H1 (cell line): ENCODE data around the gene DTD1. TPM values are rescaled to one million over a fixed set of nuclear protein-coding genes. Genes with fewer than 3 reads are reported as not detected.

ENCODE experiments used
- CTCF ChIA-PET: fragments of 300-600 bp; sonication (Branson Sonifier 250); formaldehyde crosslinking; loops from one replicate; lab custom pipeline; 2021; ENCODE audit not compliant: partially characterized antibody; lab: Charles Lee
- POLR2A ChIA-PET: fragments of 300-600 bp; sonication (Branson Sonifier 250); formaldehyde crosslinking; loops from one replicate; lab custom pipeline; 2021; ENCODE audit warnings: inconsistent platforms; ENCODE audit not compliant: partially characterized antibody; lab: Charles Lee
- DNase-seq, 2 experiments: peaks; one replicate each; pipeline versions ENCODE4 v3.0.0 to v3.0.0-alpha.2; 2010 to 2022; ENCODE audit warnings: low spot score in 2 of 2, low read depth in 1 of 2, mixed read lengths in 1 of 2
- FAIRE-seq: peaks from 2 replicates; lab custom pipeline; 2011; peaks lifted over from hg19 to GRCh38; lab: Jason Lieb, UNC
- H2AFZ ChIP-seq: 2 replicates; pipeline ENCODE4 v1.8.1; 2012; ENCODE audit warnings: low read length, inconsistent platforms
- H2AK5ac ChIP-seq: 2 replicates; pipeline ENCODE4 v1.6.1; 2013; ENCODE audit warnings: low read depth, low read length
- H2BK120ac ChIP-seq: replicated peaks from 2 replicates; pipeline ENCODE3; 2013; ENCODE audit warnings: low read depth, low read length, inconsistent platforms
- H2BK12ac ChIP-seq: 2 replicates; pipeline ENCODE4 v1.6.1; 2013; ENCODE audit warnings: low read depth, low read length
- H2BK15ac ChIP-seq: 2 replicates; pipeline ENCODE4 v1.6.1; 2013; ENCODE audit warnings: low read length
- H2BK20ac ChIP-seq: 2 replicates; pipeline ENCODE4 v1.6.1; 2013; ENCODE audit warnings: low read length
- H2BK5ac ChIP-seq: 2 replicates; pipeline ENCODE4 v1.6.1; 2013; ENCODE audit warnings: low read depth, low read length
- H3K14ac ChIP-seq: 2 replicates; pipeline ENCODE4 v1.6.1; 2013; ENCODE audit warnings: inconsistent platforms; ENCODE audit not compliant: insufficient read length
- H3K18ac ChIP-seq: 2 replicates; pipeline ENCODE4 v1.6.1; 2013; ENCODE audit warnings: low read length; ENCODE audit errors: extremely low read depth
- H3K23ac ChIP-seq: 2 replicates; pipeline ENCODE4 v1.6.1; 2013; ENCODE audit warnings: inconsistent platforms; ENCODE audit not compliant: insufficient read length
- H3K23me2 ChIP-seq: 2 replicates; pipeline ENCODE4 v1.6.1; 2013; ENCODE audit warnings: low read depth, low read length
- H3K27ac ChIP-seq: 2 replicates; pipeline ENCODE4 v1.6.1; 2011; ENCODE audit warnings: low read depth, low read length, inconsistent platforms
- H3K27me3 ChIP-seq, 4 experiments: replicated peaks in 1 of 4; 1 replicate in 1 of 4; 2 replicates in 3 of 4; pipeline versions ENCODE4 v1.6.1 to v1.8.1; 2011 to 2013; ENCODE audit warnings: low read length in 3 of 4, mild to moderate bottlenecking in 3 of 4, inconsistent platforms in 2 of 4, mixed read lengths in 2 of 4, moderate library complexity in 1 of 4; ENCODE audit not compliant: control insufficient read depth in 3 of 4, insufficient read depth in 3 of 4; ENCODE audit errors: extremely low read depth in 1 of 4
- H3K36me3 ChIP-seq, 4 experiments: 2 replicates each; pipeline versions ENCODE4 v1.6.1 to v1.8.1; 2011 to 2013; ENCODE audit warnings: mild to moderate bottlenecking in 4 of 4, low read length in 3 of 4, moderate library complexity in 2 of 4, control low read depth in 1 of 4, inconsistent platforms in 1 of 4; ENCODE audit not compliant: insufficient read depth in 4 of 4, control insufficient read depth in 2 of 4
- H3K4ac ChIP-seq: replicated peaks from 2 replicates; pipeline ENCODE3; 2013; ENCODE audit warnings: low read length, low read depth, mixed read lengths, inconsistent platforms; ENCODE audit not compliant: insufficient read length
- H3K4me1 ChIP-seq, 4 experiments: replicated peaks in 1 of 4; 1 replicate in 1 of 4; 2 replicates in 3 of 4; pipeline versions ENCODE4 v1.6.1 to v1.8.1; 2011 to 2013; ENCODE audit warnings: low read length in 3 of 4, inconsistent platforms in 2 of 4, mixed read lengths in 1 of 4; ENCODE audit not compliant: insufficient read depth in 4 of 4, control insufficient read depth in 3 of 4
- H3K4me2 ChIP-seq, 2 experiments: 2 replicates each; pipeline versions ENCODE4 v1.6.1 to v1.8.1; 2011 to 2013; ENCODE audit warnings: low read depth in 2 of 2, low read length in 2 of 2, control low read depth in 1 of 2, inconsistent platforms in 1 of 2, mild to moderate bottlenecking in 1 of 2; ENCODE audit not compliant: insufficient read depth in 1 of 2
- H3K4me3 ChIP-seq, 4 experiments: fragments of 200-600, 300-600 bp in 1 of 4; sonication (generic), shearing (Covaris generic), sonication (Bioruptor Twin) in 1 of 4; 2 replicates each; pipeline versions ENCODE4 v1.5.1 to v1.8.1; 2011 to 2016; ENCODE audit warnings: low read length in 4 of 4, low read depth in 3 of 4, control low read depth in 2 of 4, inconsistent platforms in 2 of 4, mild to moderate bottlenecking in 2 of 4, mixed read lengths in 1 of 4, moderate library complexity in 1 of 4; ENCODE audit not compliant: insufficient read depth in 2 of 4; ENCODE audit errors: extremely low read depth in 1 of 4
- H3K56ac ChIP-seq: replicated peaks from 2 replicates; pipeline ENCODE3; 2013; ENCODE audit warnings: low read depth, mild to moderate bottlenecking, mixed read lengths, low read length, inconsistent platforms; ENCODE audit not compliant: insufficient read length
- H3K79me1 ChIP-seq: 2 replicates; pipeline ENCODE4 v1.6.1; 2013; ENCODE audit warnings: low read depth, low read length, control low read depth
- H3K79me2 ChIP-seq, 2 experiments: 2 replicates each; pipeline versions ENCODE4 v1.6.1 to v1.8.1; 2012 to 2013; ENCODE audit warnings: low read length in 2 of 2, mild to moderate bottlenecking in 2 of 2, inconsistent platforms in 1 of 2; ENCODE audit not compliant: insufficient read depth in 2 of 2, control insufficient read depth in 1 of 2
- H3K9ac ChIP-seq, 4 experiments: replicated peaks in 1 of 4; 1 replicate in 1 of 4; 2 replicates in 3 of 4; pipeline versions ENCODE4 v1.6.1 to v1.8.1; 2011 to 2013; ENCODE audit warnings: low read depth in 3 of 4, low read length in 3 of 4, control low read depth in 2 of 4, mild to moderate bottlenecking in 2 of 4, moderate library complexity in 2 of 4, inconsistent platforms in 1 of 4; ENCODE audit errors: extremely low read depth in 1 of 4
- H3K9me3 ChIP-seq, 2 experiments: 2 replicates each; pipeline versions ENCODE4 v1.6.1 to v1.8.1; 2012 to 2013; ENCODE audit warnings: mild to moderate bottlenecking in 2 of 2, moderate library complexity in 2 of 2, control low read depth in 1 of 2, inconsistent platforms in 1 of 2, low read depth in 1 of 2, low read length in 1 of 2, mixed read lengths in 1 of 2; ENCODE audit not compliant: insufficient read depth in 2 of 2
- H4K20me1 ChIP-seq, 2 experiments: replicated peaks in 1 of 2; 2 replicates each; pipeline versions ENCODE3 to v1.8.1; 2011 to 2013; ENCODE audit warnings: inconsistent platforms in 2 of 2, low read length in 2 of 2, mild to moderate bottlenecking in 1 of 2; ENCODE audit not compliant: insufficient read depth in 2 of 2, control insufficient read depth in 1 of 2
- H4K5ac ChIP-seq: 2 replicates; pipeline ENCODE4 v1.6.1; 2013; ENCODE audit warnings: low read length, low read depth, mixed read lengths, inconsistent platforms; ENCODE audit not compliant: insufficient read length
- H4K8ac ChIP-seq: 2 replicates; pipeline ENCODE4 v1.8.0; 2013; ENCODE audit warnings: mild to moderate bottlenecking, moderate library complexity, low read length, inconsistent platforms; ENCODE audit not compliant: insufficient read depth; ENCODE audit errors: extremely low read depth
- H4K91ac ChIP-seq: replicated peaks from 2 replicates; pipeline ENCODE3; 2013; ENCODE audit warnings: low read length, mixed read lengths, inconsistent platforms; ENCODE audit not compliant: insufficient read length
- USF2 ChIP-seq: IDR thresholded peaks from 2 replicates; pipeline ENCODE4 v1.6.1; 2011; ENCODE audit warnings: low read length, improper control_type of control experiment
- WGBS, 2 experiments: shearing (Covaris generic) in 1 of 2; methylation state at CpG; one replicate each; pipeline versions ENCODE4 v1.1.6 to v1.1.7; 2013 to 2015; ENCODE audit warnings: low lambda C conversion rate in 2 of 2, mixed read lengths in 2 of 2, inconsistent platforms in 1 of 2, low coverage in 1 of 2, missing lambda C conversion rate in 1 of 2; ENCODE audit not compliant: insufficient replicate concordance in 2 of 2, insufficient coverage in 1 of 2, insufficient read length in 1 of 2; ENCODE audit errors: extremely low coverage in 1 of 2, missing lambda C conversion rate in 1 of 2; 5-methylcytosine and 5-hydroxymethylcytosine counted together
- polyA plus RNA-seq, 7 experiments: library from polyadenylated mRNA; depleted of rRNA in 3 of 7; stranded (reverse) in 5 of 7; unstranded in 2 of 7; fragments of >200 nt in 5 of 7; fragments of 200-250 nt in 2 of 7; gene quantifications; 1 replicate in 5 of 7; 2 replicates in 1 of 7; 4 replicates in 1 of 7; pipeline versions ENCODE4 v1.2.1 to v1.2.3, GENCODE V29; 2011 to 2013; ENCODE audit warnings: missing spikeins in 2 of 7, mixed read lengths in 2 of 7
- total RNA-seq: library from RNA; stranded (reverse); fragmentation: NEBNext Ultra II Directional; extraction: Animal tissue kit (Norgen Biotek cat#: 25700); gene quantifications from 2 replicates; pipeline ENCODE4 v1.2.1, GENCODE V29; 2021

The DTD1 gene
- total and polyA plus RNA-seq, 2 of the 8 experiments (the other 6 are each of a cell fraction or from before 2014, with no cell fraction given) = 49.7 to 66.6 TPM

DNA sequence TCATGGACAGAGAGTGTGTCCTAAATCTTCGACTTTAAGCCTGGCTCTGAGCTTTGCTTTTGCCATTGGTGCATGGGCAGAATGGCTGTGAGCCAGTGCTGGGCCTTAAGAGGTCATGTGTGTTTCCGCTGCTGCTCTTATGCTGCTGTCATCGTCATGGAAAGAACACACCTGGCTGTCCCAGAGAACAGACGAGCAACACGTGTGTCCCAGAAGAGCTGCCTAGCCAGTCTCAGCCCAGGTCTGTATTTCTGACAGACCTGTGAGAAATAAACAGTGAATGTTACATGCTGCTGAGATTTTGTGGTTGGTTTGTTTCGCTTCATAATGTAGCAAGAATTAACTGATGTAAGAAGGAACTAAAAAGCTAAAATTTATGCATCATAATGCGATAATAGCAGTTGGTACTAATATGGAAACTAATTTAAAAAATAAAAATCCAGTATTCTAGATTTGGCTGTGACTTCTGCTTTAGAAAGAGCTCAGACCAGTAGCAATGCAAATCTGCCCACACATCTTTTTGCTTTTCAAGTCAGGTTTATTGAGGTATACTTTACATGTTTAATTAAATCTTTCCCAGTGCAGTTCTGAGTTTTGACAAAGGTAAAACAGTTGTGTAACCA, 214.3 kb downstream of the DTD1 start:
- Histone ChIP-seq H2BK5ac (no peak overlapping the region), H4K91ac (no peak overlapping the region), H2BK120ac (no peak overlapping the region)

More for the DNA sequence above, 214.3 kb downstream of the DTD1 start:
- H3K9me3 ChIP-seq = no peaks in the 10 kb centered on the region
- H3K36me3 ChIP-seq = no peaks in the 10 kb centered on the region
- DNase-seq = no peak
- no peak overlapping the region for H2AFZ ChIP-seq
- no peak overlapping the region for H3K18ac ChIP-seq
- no peak overlapping the region for H3K4me2 ChIP-seq
- H2BK12ac ChIP-seq = no peak overlapping the region
- H2BK15ac ChIP-seq = no peak overlapping the region
- CTCF ChIA-PET = interaction anchor here (1.3 kb wide), 1 partner anchor 11 kb away, joined by 5 read pairs; the partner anchor contains the start of gene SCP2D1
- no peaks in the 10 kb centered on the region for H3K27me3 ChIP-seq
- no peak overlapping the region for H4K8ac ChIP-seq
- H3K14ac ChIP-seq = no peak overlapping the region
- no peak overlapping the region for H3K56ac ChIP-seq
- H3K4ac ChIP-seq = no peak overlapping the region
- POLR2A ChIA-PET = no interaction called here
- H3K4me1 ChIP-seq = no peaks in the 10 kb centered on the region
- no peak overlapping the region for H3K23ac ChIP-seq
- TF ChIP-seq USF2 = no peak
- H2BK20ac ChIP-seq = no peak overlapping the region
- FAIRE-seq = no peak
- no peak overlapping the region for H3K27ac ChIP-seq
- no peak overlapping the region for H3K9ac ChIP-seq
- no peaks in the 10 kb centered on the region for H3K79me2 ChIP-seq
- H3K23me2 ChIP-seq = no peaks in the 10 kb centered on the region
- H4K20me1 ChIP-seq = no peaks in the 10 kb centered on the region
- H3K4me3 ChIP-seq = no peak overlapping the region
- 85% methylated on average over 7 of the region's 7 CpGs; no CpG with 5 or more reads in 1 of the 2 experiments for WGBS, 2 experiments
- no peaks in the 10 kb centered on the region for H3K79me1 ChIP-seq
- no peak overlapping the region for H4K5ac ChIP-seq
- H2AK5ac ChIP-seq = no peak overlapping the region
